SK-N-DZ (cell line): ENCODE results near the gene UBTD2.
"Not testable (repeated sequence)": the region's sequence is repeated elsewhere in the genome, so short reads cannot be mapped to it uniquely, and the experiment has no call there.

ENCODE experiments used
- DNase-seq: peaks from one replicate; pipeline ENCODE4 v3.0.0-alpha.2; 2015; ENCODE audit warnings: low spot score

Gene UBTD2

DNA sequence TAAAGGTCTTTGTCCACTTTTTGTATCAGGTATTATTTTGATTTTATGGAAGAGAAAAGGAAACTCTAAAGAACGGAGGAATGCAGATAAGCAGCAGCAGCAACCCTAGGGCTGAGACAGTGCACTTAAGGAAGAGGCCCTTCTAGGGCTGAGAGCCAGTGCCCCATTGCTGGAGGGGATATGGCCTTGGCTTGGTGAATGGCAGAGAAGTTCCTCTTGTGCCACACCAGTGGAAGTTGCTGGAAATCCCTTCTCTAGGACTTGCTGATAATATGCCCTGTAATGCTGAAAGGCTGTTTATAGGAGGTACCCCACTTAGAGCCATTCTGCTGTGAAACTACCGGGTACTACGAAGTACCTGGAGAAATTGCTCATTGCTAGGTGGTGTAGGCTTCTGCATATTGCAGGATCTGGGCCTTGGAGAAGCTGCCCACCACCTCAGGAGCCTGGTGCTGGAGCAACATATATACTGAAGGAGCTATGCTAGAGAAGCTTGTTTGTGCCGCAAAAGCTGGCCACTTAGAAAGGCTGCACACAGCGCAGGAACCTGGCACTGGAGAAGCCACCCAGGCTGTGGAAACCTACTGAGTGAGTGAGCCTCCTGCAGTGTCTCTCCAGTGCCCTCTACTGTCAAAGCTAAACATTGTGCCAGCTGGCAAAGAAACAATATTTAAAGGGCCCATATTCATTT lies 9.6 kb upstream of the UBTD2 start:
- peak; percentile 79 for DNase-seq

DNA sequence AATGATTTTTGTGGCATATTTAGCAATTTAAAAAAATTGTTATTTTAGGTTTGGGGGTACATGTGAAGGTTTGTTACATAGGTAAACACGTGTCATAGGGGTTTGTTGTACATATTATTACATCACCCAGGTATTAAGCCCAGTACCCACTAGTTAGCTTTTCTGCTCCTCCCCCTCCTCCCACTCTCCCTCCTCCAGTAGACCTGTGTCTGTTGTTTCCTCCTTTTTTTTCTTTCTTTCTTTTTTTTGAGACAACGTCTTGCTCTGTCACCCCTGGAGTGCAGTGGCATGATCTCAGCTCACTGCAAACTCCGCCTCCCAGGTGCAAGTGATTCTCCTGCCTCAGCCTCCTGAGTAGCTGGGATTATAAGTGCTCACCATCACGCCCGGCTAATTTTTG lies 8.3 kb upstream of the UBTD2 start:
- not testable (repeated sequence) for DNase-seq

DNA sequence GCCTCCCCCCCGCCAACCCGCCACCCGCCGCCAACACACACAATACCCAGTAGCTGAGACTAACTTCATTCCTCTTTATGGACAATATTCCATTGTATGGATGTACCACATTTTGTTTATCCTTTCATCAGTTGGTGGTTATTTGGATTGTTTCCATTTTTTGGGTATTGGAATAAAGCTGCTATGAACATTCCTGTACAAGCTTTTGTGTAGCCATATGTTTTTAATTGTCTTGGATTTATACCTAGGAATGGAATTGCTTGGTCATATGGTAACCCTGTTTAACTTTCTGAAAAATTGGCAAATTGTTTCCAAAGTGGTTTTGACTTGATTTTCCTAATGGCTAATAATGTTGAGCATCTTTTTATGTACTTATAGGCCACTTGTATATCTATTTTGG lies 4.9 kb upstream of the UBTD2 start:
- no peak for DNase-seq

DNA sequence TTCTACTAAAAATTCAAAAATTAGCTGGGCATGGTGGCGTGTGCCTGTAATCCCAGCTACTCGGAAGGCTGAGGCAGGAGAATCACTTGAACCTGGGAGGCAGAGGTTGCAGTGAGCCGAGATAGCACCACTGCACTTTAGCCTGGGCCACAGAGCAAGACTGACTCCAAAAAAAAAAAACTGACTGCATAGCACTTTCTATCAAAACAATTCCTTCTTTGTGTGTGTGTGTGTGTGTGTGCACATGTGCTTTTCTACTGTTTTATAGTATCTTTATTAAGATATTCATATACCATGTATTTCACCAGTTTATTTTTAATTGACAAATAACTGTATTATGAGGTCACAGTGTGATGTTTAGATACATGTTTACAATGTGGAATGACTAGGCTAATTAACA lies 3.6 kb upstream of the UBTD2 start:
- DNase-seq, result not testable (repeated sequence)

DNA sequence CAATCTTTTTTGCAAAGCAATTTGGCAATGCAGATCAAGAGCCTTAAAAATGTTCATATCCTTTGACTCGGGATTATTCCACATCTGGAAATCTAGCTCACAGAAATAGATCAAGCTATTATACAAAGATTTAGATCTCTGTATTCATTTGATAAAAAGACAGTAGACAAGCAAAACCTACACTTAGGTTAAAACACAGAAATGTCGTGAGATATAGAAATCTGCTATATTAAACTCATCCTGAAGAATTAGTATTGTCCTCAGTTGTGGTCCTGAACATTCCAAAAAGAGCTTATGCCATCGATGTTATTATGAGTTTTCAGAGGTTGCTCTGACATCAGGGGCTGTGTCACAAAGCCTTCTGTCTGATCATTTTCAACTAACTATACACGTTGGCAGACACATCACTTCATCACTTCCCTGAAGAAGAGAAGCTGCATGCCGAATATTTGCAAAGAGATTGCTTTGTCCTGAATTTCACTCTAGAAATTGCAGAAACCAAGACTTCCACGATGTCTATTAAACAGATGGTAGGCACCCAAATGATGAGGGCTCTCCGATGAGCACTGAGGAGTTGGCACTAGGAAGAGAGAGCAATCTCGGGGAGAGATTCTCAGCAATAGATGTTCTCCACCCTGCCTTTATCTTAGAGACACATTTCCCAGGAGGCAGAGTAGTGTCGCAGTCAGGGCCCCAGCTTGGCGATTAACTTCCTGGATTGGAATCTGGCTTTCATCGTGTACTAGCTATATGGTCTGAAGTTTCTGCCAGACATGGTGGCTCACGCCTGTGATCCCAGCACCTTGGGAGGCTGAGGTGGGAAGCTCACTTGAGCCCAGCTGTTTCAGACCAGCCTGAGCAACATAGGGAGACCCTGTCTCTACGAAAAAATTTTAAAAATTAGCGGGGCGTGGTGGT lies 1.9 kb upstream of the UBTD2 start:
- peak; percentile 28 for DNase-seq

DNA sequence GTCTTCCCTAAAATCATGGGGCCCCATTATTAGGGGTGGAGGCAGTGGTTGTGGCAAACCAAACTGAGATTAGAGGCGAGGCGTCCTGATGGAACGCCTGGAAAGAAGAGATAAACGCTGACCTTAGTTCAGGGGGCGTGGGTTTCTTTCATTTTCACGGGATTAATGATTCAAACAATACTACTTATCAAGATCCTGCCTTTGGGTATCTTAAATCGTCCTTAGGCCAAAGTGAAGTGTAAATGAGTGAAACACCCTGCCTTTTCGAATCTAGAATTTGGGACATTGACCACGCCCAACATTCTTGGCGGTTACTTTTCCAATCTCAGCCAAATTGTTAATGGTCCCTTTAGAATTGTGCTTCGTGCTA lies 1.0 kb upstream of the UBTD2 start:
- DNase-seq, result no peak

DNA sequence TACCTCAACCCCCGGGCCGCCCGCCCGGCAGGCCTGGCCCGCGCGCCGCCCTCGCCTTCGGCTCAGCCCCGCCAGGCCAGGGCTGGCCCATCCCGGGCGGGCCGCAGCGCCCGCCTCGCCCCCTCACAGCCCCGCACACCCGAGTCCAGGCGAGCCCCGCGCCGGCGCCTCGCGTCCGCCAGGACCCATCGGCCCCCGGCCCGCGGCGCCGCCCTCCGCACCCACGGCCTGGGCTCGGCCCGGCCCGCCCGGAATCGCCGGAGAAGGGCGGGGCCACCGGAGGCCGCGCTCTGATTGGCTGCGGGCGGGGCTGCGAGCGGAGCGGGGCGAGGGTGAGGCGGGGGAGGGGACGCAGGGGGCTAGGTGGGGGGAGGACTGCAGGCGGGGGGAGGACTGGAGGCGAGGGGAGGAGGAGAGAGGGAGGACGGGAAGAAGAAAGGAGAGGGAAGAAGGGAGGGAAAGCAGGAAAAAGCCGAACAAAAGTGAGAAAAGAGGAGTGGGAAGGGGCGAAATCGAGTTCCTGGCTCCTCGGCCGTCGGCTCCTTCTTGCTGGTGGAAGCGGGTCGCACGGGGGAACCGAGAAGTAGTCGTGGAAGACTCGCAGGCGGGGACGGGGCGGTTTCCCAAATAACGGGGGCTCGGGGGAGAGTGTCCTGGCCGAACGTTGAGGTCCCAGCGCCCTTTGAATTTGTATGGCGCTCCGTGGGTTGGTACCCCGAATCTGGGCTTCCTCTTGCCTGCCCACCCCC lies 472 bp upstream of the UBTD2 start:
- peak; percentile 77 for DNase-seq

DNA sequence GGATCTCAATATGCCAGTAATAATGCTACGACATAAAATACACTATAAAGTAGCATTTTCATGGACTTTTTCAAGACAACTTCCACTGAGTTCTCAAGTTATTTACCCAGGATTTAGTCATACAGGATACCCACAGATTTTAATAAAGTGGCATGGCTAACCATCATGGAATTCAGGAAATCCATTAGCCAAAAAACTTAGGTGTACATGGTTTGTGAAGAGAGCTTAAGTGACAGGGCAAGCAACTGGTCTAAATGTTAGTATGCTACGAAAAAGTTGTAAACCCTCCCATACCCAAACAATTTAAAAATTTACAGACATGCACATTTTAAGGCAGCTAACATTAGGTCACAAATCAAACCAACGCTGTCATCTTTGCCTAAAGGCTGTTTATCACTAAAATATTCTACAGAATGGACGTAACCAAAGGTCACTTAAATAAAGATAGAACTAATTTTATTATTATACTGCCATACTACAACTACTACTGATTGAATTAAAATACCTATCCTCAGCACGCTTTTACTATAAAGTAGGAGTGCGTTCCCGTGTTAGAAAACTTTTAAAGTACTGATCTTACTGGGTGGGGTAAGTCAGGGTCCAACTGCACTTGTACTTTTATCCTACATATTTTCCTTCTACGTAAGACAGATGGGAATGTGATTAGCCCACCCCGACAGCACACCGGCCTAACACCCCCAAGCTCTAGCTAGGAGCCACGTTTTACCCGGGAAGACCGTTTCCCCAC lies 1.1 kb downstream of the UBTD2 start:
- no peak for DNase-seq

DNA sequence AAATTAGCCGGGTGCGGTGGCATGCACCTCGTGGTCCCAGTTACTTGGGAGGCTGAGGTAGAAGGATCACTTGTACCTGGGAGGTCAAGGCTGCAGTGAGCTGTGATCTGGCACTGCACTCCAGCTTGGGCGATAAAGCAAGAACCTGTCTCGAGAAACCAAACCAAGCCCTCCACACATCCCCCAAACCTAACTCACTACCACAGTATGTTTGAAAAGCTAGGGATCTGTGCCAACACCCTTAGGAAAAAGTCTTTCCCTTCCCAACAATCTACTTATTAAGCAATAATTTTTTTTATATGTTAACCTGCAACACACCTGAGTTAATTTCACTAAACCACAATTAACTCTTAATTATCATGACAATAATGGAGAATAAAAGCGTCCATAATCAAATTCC lies 2.2 kb downstream of the UBTD2 start:
- DNase-seq, result no peak

DNA sequence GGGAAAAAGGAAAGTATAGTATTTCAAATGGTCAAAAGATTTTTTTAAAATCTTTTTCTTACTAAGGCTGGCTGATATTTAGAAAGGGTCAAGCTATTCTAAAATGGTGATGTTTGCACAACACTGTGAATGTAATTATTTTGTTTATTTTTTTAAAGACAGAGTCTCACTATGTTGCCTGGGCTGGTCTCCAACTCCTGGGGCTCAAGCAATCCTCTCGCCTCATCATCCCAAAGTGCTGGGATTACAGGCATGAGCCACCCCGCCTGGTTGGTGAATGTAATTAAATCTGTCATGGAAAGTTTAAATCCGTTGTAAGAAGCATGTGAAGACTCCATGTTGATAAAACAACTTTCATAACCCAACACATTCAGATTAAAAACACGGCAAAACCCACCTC lies 2.6 kb downstream of the UBTD2 start:
- DNase-seq, result no peak

DNA sequence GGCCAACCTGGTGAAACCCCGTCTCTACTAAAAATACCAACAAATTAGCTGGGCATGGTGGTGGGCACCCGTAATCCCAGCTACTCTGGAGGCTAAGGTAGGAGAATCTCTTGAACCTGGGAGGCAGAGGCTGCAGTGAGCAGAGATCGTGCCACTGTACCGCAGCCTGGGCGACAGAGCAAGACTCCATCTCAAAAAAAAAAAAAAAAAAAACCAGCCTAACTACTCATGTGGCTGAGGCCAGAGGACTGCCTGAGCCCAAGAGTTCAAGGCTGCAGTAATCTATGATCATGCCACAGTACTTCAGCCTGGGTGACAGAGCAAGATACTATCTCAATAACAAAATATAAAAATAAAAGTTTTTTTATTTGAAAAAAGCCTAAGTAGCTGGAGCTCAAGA lies 3.2 kb downstream of the UBTD2 start:
- no peak for DNase-seq

DNA sequence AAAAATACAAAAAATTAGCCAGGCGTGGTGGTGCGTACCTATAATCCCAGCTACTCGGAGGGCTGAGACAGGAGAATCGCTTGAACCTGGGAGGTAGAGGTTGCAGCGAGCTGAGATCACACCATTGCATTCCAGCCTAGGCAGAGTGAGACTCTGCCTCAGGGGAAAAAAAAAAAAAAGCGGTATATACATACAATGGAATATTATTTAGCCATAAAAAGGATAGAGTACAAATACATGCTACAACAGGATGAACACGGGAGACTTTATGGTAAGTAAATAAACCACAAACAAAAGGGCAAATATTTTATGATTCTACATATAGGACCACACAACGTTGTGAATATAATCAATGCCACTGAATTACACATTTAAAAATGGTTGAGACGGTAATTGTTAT lies 5.2 kb downstream of the UBTD2 start:
- DNase-seq, result no peak

DNA sequence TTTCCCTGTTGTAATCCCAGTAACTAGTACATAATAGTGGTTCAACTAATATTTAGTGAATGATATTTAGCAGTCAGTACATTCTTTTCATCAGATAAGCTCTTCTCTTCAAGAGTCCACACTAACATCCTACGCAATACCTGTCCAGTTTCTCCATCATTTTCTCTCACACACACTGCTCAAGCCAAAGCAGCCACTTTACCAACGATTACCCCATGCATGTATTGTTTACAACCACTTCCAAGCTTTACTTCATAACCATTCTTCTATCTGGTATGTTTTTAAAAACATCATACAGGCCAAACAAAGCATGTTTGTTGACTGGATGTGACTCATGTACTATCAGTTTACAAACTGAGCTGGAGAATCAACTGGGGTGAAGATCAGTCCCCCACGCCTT lies 7.3 kb downstream of the UBTD2 start:
- no peak for DNase-seq

DNA sequence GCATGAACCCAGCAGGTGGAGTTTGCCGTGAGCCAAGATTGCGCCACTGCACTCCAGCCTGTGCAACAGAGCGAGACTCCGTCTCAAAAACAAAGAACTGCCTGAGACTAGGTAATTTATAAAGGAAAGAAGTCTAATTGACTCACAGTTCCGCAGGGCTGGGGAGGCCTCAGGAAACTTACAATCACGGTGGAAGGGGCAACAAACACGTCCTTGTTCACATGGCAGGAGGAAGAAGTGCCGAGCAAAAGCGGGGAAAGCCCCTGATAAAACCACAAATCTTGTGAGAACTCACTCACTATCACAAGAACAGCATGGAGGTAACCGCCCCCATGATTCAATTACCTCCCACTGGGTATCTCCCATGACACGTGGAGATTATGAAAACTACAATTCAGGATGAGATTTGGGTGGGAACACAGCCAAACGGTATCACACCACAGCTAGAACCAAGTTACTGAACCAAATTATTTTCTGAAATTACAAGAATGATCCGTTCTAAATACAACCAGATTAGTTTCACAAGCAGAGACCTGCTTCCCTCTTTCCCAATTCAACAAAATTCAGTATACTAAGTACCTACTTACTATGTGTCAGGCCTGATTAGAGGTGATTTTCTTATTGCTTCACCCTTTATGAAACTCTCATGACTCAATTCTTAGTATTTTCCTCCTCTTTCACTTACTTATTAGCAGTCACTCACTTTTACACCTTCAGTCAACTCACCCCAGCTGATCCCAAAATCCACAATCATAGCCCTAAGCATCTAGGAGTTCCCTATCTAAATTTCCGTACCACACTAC lies 8.4 kb downstream of the UBTD2 start:
- DNase-seq, result no peak

DNA sequence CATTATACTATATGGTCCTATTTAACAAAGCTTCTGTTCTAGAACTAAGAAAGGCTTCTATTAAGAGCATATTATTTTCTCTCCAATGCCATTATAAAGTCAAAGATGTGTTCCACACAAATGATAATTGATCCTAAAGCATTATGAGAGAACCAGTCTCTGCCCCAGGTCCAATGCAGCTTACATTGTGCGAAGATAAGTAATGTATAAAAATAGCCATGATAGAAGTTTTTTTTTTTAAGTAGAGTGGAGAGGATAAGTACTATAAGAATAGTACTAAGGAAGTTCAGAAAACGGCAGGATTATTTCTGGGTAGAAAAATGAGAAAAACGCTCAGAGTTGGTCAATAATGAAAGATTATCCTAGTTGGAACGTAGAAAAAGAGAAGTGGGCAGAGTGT lies 15.6 kb downstream of the UBTD2 start:
- no peak for DNase-seq

DNA sequence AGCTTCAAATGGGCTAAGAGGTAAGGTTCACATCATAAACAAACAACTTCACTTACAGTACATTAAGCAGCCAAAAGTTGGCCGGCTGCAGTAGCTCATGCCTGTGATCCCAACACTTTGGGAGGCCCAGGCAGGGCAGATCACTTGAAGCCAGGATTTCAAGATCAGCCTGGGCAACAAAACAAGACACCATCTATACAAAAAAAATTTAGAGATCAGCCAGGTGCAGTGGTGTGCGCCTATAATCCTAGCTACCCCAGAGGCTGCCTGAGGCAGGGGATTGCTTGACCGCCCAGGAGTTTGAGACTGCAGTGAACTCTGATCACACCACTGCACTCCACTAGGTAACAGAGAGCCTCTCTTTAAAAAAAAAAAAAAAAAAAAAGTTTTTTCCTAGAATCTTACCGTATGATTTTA lies 16.9 kb downstream of the UBTD2 start:
- no peak for DNase-seq

DNA sequence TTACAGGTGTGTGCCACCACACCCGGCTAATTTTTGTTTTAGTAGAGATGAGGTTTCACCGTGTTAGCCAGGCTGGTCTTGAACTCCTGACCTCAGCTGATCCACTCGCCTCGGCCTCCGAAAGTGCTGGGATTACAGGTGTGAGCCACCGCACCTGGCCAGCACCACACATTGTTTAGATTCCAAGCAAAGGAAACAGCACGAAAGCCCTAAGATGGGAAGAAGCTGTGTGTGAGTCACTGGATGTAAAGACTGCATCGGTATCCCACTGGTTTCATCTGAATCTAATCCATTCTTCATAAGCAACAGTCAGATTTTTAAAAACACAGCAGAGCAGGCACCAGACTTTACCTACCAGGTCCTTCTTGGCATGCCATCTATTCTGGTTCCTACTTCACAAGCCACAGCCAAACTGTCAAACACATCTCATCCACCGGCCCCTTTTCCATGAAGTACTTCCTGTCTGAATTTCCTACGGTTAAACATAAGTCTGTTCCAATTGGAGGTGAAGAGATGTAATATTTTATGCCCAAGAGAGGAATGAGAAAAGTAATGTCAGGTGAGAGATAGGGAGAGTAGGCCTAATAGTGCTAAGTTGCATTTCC lies 17.4 kb downstream of the UBTD2 start:
- DNase-seq, result no peak

DNA sequence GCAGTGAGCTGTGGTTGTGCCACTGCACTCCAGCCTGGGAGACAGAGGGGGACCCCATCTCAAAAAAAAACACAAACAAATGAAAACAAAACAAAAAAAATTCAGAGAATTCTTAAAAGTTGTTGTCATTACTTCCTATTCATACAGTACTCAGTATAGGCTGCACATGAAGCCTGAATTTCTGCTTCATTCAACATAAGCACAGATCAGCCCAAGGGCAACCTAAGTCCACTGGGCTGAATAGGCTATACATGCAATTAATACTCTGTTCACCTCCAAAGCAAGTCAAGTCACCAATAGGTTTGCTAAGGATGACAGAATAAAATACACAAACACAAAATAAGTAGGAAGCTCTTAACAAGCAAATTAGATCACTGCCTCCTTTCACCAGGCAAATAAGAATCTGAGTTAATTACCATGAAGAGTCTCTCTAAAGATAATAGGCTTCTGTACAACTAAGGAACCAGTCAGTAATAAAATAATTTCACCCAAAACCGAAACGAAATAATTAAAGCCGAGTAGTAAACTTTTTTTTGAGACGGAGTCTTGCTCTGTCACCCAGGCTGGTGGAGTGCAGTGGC lies 18.7 kb downstream of the UBTD2 start:
- DNase-seq, result no peak

DNA sequence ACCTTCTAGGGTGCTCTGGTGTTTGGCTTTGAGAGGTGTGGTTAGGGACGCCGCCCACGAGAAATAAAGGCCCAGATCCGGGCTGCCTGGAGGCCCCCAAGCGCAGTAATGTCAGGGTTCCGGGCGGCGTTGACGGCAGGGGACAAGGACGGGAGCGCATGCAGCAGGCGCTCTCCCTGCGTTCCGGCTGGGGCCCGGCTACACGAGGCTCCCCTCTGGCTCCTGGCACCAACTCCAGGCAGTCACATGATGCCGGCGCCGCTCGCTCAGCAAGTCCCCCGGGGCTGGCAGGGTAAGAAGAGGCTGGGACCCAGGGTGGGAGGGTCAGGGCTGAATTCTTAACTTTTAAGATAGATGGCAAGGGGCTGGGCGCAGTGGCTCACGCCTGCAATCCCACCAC lies 28.1 kb downstream of the UBTD2 start:
- DNase-seq, result no peak

DNA sequence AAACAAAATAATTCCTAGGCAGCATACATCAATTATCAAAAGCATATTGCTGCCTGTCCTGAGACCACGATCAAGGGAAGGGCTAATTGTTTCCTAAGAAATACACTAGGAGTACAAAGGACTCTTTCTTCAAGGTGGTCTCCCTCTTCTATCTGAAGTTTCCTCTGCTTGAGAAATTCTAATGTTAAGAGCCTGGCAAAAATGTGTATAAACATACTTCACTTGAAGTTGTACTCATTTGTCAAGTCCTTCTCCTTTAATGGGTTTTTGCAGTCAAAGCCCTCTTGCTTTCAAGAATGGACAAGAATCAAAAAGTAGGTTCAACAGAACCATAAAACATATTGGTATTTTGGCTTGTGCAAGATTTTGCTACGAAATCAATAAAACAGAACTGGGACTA lies 31.1 kb downstream of the UBTD2 start:
- no peak for DNase-seq
